ENCODE measurements around the gene KRTAP4-11. TPM values are rescaled to one million over a fixed set of nuclear protein-coding genes. Genes with fewer than 3 reads are reported as not detected.
"Not testable (repeated sequence)": the region's sequence is repeated elsewhere in the genome, so short reads cannot be mapped to it uniquely, and the experiment has no call there.

Gene KRTAP4-11
- total RNA-seq, 1 experiment from 2014 or later, result not detected

GRCh38 chr17:41140360-41141131 lies 22.4 kb upstream of the KRTAP4-11 start, which contains the start of gene KRTAP4-6:
TSS of gene KRTAP4-6 (minus strand) at chr17:41140544. CDS start at chr17:41140487, 57 bp downstream.
- H3K36me3 Mint-ChIP-seq (ENCODE audit: insufficient read depth, unreplicated experiment), result peaks cover 13% of the 10 kb centered on the region
- H3K9me3 Mint-ChIP-seq (ENCODE audit: low read depth, unreplicated experiment), result peaks cover 25% of the 10 kb centered on the region
- CTCF ChIA-PET, result interaction anchor here (0.5 to 1.2 kb wide), 4 partner anchors 8 to 1176 kb away, joined by 3 to 8 read pairs (median 4); no protein-coding TSS in a partner anchor
- peak within 1 kb of the TSS; percentile 33 for H3K4me3 Mint-ChIP-seq (ENCODE audit: low read depth, unreplicated experiment)
- no TSS peak for BruUV-seq (replicated peaks)
- TF ChIP-seq CTCF (IDR thresholded peaks at IDR 0.05; ENCODE audit: unreplicated experiment), result no peak
- H3K27me3 Mint-ChIP-seq (ENCODE audit: unreplicated experiment), result no peaks in the 10 kb centered on the region
- H3K27ac Mint-ChIP-seq (ENCODE audit: unreplicated experiment), result peak within 1 kb of the TSS; percentile 84
- intact Hi-C loops (cut with micrococcal nuclease; ENCODE audit: unreplicated experiment), result no loop called here
- H3K4me1 Mint-ChIP-seq (ENCODE audit: low read depth, unreplicated experiment), result peaks cover 32% of the 10 kb centered on the region
- DNase-seq, result peak; percentile 44

- H3K27me3 Mint-ChIP-seq (ENCODE audit: unreplicated experiment); CTCF ChIA-PET; BruUV-seq (replicated peaks); intact Hi-C loops (cut with micrococcal nuclease; ENCODE audit: unreplicated experiment); DNase-seq; H3K4me3 Mint-ChIP-seq (ENCODE audit: low read depth, unreplicated experiment): not testable (repeated sequence)
- Mint-ChIP-seq H3K36me3 (ENCODE audit: insufficient read depth, unreplicated experiment) (peaks cover 13% of the 10 kb centered on the region), H3K9me3 (ENCODE audit: low read depth, unreplicated experiment) (peaks cover 25% of the 10 kb centered on the region), H3K27ac (ENCODE audit: unreplicated experiment) (peak overlapping the region; percentile 78), H3K4me1 (ENCODE audit: low read depth, unreplicated experiment) (peaks cover 32% of the 10 kb centered on the region)
These were observed 21.7 kb upstream of the KRTAP4-11 start for GRCh38 chr17:41139865-41140264.

GRCh38 chr17:41133880-41134735 lies 15.9 kb upstream of the KRTAP4-11 start:
- no peaks in the 10 kb centered on the region for H3K36me3 Mint-ChIP-seq (ENCODE audit: insufficient read depth, unreplicated experiment)
- peaks cover 44% of the 10 kb centered on the region for H3K4me1 Mint-ChIP-seq (ENCODE audit: low read depth, unreplicated experiment)
- H3K27ac Mint-ChIP-seq (ENCODE audit: unreplicated experiment), result peak overlapping the region; percentile 24

GRCh38 chr17:41131979-41132378 lies 13.8 kb upstream of the KRTAP4-11 start:
- CTCF ChIA-PET, result interaction anchor here (0.5 to 1.5 kb wide), 9 partner anchors 9 to 992 kb away, joined by 3 to 8 read pairs (median 3); partner anchors contain the start of genes CASC3 and KRTAP4-6

More at GRCh38 chr17:41133880-41134735, 15.9 kb upstream of the KRTAP4-11 start:
- no TSS peak for BruUV-seq (replicated peaks)
- Mint-ChIP-seq H3K27me3 (ENCODE audit: unreplicated experiment) (no peaks in the 10 kb centered on the region), H3K4me3 (ENCODE audit: low read depth, unreplicated experiment) (no peak overlapping the region), H3K9me3 (ENCODE audit: low read depth, unreplicated experiment) (peaks cover 9% of the 10 kb centered on the region)
- intact Hi-C loops (cut with micrococcal nuclease; ENCODE audit: unreplicated experiment), result loop anchor here (5.0 kb wide), 1 partner anchor 177 kb away; no protein-coding TSS in a partner anchor
- DNase-seq, result no peak
- CTCF ChIA-PET, result no interaction called here
- no peak for TF ChIP-seq CTCF (IDR thresholded peaks at IDR 0.05; ENCODE audit: unreplicated experiment)

More at GRCh38 chr17:41131979-41132378, 13.8 kb upstream of the KRTAP4-11 start:
- Mint-ChIP-seq H3K4me3 (ENCODE audit: low read depth, unreplicated experiment) (no peak overlapping the region), H3K9me3 (ENCODE audit: low read depth, unreplicated experiment) (peaks cover 4% of the 10 kb centered on the region), H3K36me3 (ENCODE audit: insufficient read depth, unreplicated experiment) (no peaks in the 10 kb centered on the region), H3K27ac (ENCODE audit: unreplicated experiment) (peak overlapping the region; percentile 57), H3K27me3 (ENCODE audit: unreplicated experiment) (no peaks in the 10 kb centered on the region), H3K4me1 (ENCODE audit: low read depth, unreplicated experiment) (peaks cover 44% of the 10 kb centered on the region)
- DNase-seq, result no peak
- intact Hi-C loops (cut with micrococcal nuclease; ENCODE audit: unreplicated experiment), result loop anchor here (5.0 kb wide), 1 partner anchor 175 kb away; no protein-coding TSS in a partner anchor
- TF ChIP-seq CTCF (IDR thresholded peaks at IDR 0.05; ENCODE audit: unreplicated experiment), result no peak
- no TSS peak for BruUV-seq (replicated peaks)

Data from Calu3 (cell line).